T-helper 17 cell (primary cell): ENCODE data around the gene NGRN. TPM values are rescaled to one million over a fixed set of nuclear protein-coding genes. Genes with fewer than 3 reads are reported as not detected.
A peak's percentile ranks its signal among the peaks of the same experiment; 100 is the strongest.
"Not testable (repeated sequence)": the region's sequence is repeated elsewhere in the genome, so short reads cannot be mapped to it uniquely, and the experiment has no call there.

Experiments
- ATAC-seq: fragments of 150-1000 bp; cut with Tn5 transposase; 2 replicates; pipeline ENCODE4 v1.10.0; 2021; ENCODE audit warnings: mild to moderate bottlenecking, moderate library complexity
- DNase-seq, 3 donors: peaks; one replicate each; pipeline versions ENCODE4 v3.0.0 to v3.0.0-alpha.2; 2020 to 2021
- H3K9me3 ChIP-seq: one replicate; pipeline ENCODE4 v1.7.0; 2013; ENCODE audit warnings: low read length, mild to moderate bottlenecking; ENCODE audit not compliant: control insufficient read depth, poor library complexity, severe bottlenecking
- H3K27ac Mint-ChIP-seq: one replicate; pipeline ENCODE4 v1.8.0; 2022; ENCODE audit warnings: mild to moderate bottlenecking, moderate library complexity, mixed read lengths
- H3K27me3 Mint-ChIP-seq: one replicate; pipeline ENCODE4 v1.8.0; 2022; ENCODE audit warnings: mixed read lengths
- H3K36me3 Mint-ChIP-seq: one replicate; pipeline ENCODE4 v1.8.0; 2022; ENCODE audit warnings: low read depth, mixed read lengths
- H3K4me1 Mint-ChIP-seq: one replicate; pipeline ENCODE4 v1.8.0; 2022; ENCODE audit warnings: mild to moderate bottlenecking, mixed read lengths
- H3K4me3 Mint-ChIP-seq: one replicate; pipeline ENCODE4 v1.8.0; 2022; ENCODE audit warnings: mild to moderate bottlenecking, moderate library complexity, mixed read lengths
- total RNA-seq, 4 donors: library from RNA in 2 of 4; stranded (reverse) in 2 of 4; gene quantifications; one replicate each; pipeline ENCODE4 v1.2.3 and lab custom pipeline; 2022 to 2026

NGRN gene
- total RNA-seq, 2 donors from 2014 or later: 48.0 to 51.0 TPM

GRCh38 chr15:90248789-90249202, 16.7 kb upstream of the NGRN start:
- Mint-ChIP-seq H3K27ac (peak overlapping the region; percentile 86), H3K4me1 (peaks cover 11% of the 10 kb centered on the region), H3K27me3 (no peaks in the 10 kb centered on the region), H3K4me3 (peak overlapping the region; percentile 80), H3K36me3 (no peaks in the 10 kb centered on the region)
- DNase-seq: no peak
- ATAC-seq: no peak
- H3K9me3 ChIP-seq: no peaks in the 10 kb centered on the region

DNA sequence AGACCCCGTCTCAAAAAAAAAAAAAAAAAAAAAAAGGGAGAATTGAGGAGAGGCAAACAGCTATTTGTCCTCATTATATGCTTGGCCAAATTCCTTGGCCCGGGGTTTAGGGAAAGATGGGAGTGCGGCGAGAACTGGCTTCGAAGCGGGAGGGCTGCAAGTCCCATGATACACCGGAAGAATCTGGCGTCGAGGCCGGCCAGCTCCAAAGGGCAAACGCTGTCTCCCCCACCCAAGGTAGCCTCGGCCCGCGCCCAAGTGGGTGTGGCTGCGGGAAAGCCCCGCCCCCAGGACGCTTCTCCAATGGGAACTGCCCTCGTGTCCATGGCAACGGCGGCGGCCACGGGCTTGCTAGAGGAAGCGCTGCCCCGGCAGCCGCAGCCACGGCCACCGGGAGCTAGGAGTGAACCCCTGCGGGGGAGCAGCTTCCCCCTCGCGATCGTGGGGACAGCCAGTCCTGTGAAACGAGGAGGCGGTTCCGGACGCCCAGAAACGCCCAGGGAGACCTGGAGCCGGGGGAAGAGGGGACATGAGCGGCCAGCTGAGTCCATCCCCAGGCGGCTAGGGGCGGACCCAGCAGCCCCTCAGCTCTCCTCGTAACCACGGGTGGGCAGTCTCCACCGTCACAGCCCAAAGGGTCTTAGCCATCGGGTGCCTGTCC, 16.1 kb upstream of the NGRN start, which contains the start of gene TTLL13:
Gene TTLL13, plus strand, starts transcription at position 354 of the 661 bp plus-strand sequence. CDS start 1,075 bp downstream, outside the sequence.
- ATAC-seq: peak; percentile 75
- H3K27me3 Mint-ChIP-seq: no peaks in the 10 kb centered on the region
- peaks cover 11% of the 10 kb centered on the region for H3K4me1 Mint-ChIP-seq
- H3K36me3 Mint-ChIP-seq: no peaks in the 10 kb centered on the region
- no peaks in the 10 kb centered on the region for H3K9me3 ChIP-seq
- peak within 1 kb of the TSS; percentile 86 for H3K27ac Mint-ChIP-seq
- H3K4me3 Mint-ChIP-seq: peak within 1 kb of the TSS; percentile 80
- peak; percentile 24 to 61 (median 39) for DNase-seq

GRCh38 chr15:90257776-90258175, 7.7 kb upstream of the NGRN start:
- H3K4me3 Mint-ChIP-seq: no peak overlapping the region
- no peak overlapping the region for H3K27ac Mint-ChIP-seq
- H3K27me3 Mint-ChIP-seq: peaks cover 20% of the 10 kb centered on the region
- no peak for DNase-seq
- ATAC-seq: no peak
- peaks cover 5% of the 10 kb centered on the region for H3K4me1 Mint-ChIP-seq
- H3K9me3 ChIP-seq: no peaks in the 10 kb centered on the region
- peaks cover 2% of the 10 kb centered on the region for H3K36me3 Mint-ChIP-seq

DNA sequence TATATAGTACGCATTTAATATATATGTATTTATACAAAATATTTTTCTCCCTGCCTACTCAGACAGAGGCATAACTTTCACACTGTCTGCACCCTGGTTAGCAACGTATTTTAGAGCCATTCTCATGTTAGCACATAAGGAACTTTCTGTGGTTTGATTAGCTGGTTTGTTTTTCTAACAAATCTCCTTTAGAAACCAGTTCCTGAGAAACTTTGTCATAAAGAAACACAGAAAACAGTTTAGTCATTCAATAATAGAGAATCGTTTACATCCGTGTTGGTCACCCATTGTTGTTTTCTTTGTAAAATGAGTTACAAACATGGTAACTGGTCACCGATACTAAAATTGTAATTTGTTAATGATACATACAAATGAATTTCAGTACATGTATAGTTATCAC, 5.9 kb upstream of the NGRN start:
- Mint-ChIP-seq H3K36me3 (peaks cover 2% of the 10 kb centered on the region), H3K4me3 (no peak overlapping the region), H3K27ac (no peak overlapping the region), H3K27me3 (peaks cover 20% of the 10 kb centered on the region), H3K4me1 (peaks cover 9% of the 10 kb centered on the region)
- no peaks in the 10 kb centered on the region for H3K9me3 ChIP-seq
- no peak for ATAC-seq
- no peak for DNase-seq

- H3K27ac Mint-ChIP-seq, H3K36me3 Mint-ChIP-seq, ATAC-seq, H3K4me3 Mint-ChIP-seq, DNase-seq, H3K9me3 ChIP-seq: not testable (repeated sequence)
- H3K4me1 Mint-ChIP-seq: peaks cover 17% of the 10 kb centered on the region
- H3K27me3 Mint-ChIP-seq: peaks cover 13% of the 10 kb centered on the region
These were observed 4.7 kb upstream of the NGRN start for GRCh38 chr15:90260731-90261130.

DNA sequence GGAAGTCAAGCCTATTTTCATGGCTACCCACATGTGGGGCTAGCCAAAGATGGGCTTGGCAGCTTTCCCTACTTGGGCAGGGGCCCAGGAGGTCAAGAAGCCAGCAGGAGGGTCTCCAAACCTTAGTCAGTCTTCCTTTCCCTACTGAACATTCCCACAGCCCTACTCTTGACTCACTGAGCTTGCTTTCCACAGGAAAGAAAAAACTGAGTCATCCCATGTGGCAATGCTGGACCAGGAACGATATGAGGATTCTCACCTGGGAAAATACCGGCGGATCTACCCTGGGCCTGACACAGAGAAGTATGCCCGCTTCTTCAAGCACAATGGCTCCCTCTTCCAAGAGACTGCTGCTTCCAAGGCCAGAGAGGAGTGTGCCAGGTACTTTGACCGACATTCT, 3.7 kb upstream of the NGRN start:
- H3K36me3 Mint-ChIP-seq: no peaks in the 10 kb centered on the region
- H3K27ac Mint-ChIP-seq: no peak overlapping the region
- H3K4me3 Mint-ChIP-seq: no peak overlapping the region
- DNase-seq (no peak), ATAC-seq (no peak)
- no peaks in the 10 kb centered on the region for H3K9me3 ChIP-seq
- peaks cover 4% of the 10 kb centered on the region for H3K27me3 Mint-ChIP-seq
- H3K4me1 Mint-ChIP-seq: peaks cover 21% of the 10 kb centered on the region

GRCh38 chr15:90262426-90262825, 3.0 kb upstream of the NGRN start:
- DNase-seq (no peak), ATAC-seq (no peak)
- peak overlapping the region; percentile 45 for H3K27ac Mint-ChIP-seq
- no peaks in the 10 kb centered on the region for H3K36me3 Mint-ChIP-seq
- H3K27me3 Mint-ChIP-seq: no peaks in the 10 kb centered on the region
- H3K9me3 ChIP-seq: no peaks in the 10 kb centered on the region
- peak overlapping the region; percentile 45 for H3K4me3 Mint-ChIP-seq
- H3K4me1 Mint-ChIP-seq: peaks cover 25% of the 10 kb centered on the region

- Mint-ChIP-seq H3K27ac (peak overlapping the region; percentile 98), H3K4me3 (peak overlapping the region; percentile 96), H3K4me1 (peaks cover 38% of the 10 kb centered on the region), H3K36me3 (peaks cover 8% of the 10 kb centered on the region), H3K27me3 (no peaks in the 10 kb centered on the region)
- peak in 1 of 3 donors; percentile 14 for DNase-seq
- no peaks in the 10 kb centered on the region for H3K9me3 ChIP-seq
- no peak for ATAC-seq
These were observed 801 bp upstream of the NGRN start for GRCh38 chr15:90264671-90265070.

- Mint-ChIP-seq H3K4me3 (peak overlapping the region; percentile 96), H3K27me3 (no peaks in the 10 kb centered on the region), H3K36me3 (peaks cover 11% of the 10 kb centered on the region), H3K27ac (peak overlapping the region; percentile 98), H3K4me1 (peaks cover 49% of the 10 kb centered on the region)
- DNase-seq: peak in 2 of 3 donors; percentile 34 to 37
- H3K9me3 ChIP-seq: no peaks in the 10 kb centered on the region
- peak; percentile 49 for ATAC-seq
These were observed 574 bp downstream of the NGRN start for GRCh38 chr15:90266061-90266431.

- H3K36me3 Mint-ChIP-seq: peaks cover 13% of the 10 kb centered on the region
- ATAC-seq: no peak
- H3K4me3 Mint-ChIP-seq: peak overlapping the region; percentile 96
- H3K9me3 ChIP-seq: no peaks in the 10 kb centered on the region
- H3K27me3 Mint-ChIP-seq: no peaks in the 10 kb centered on the region
- peaks cover 53% of the 10 kb centered on the region for H3K4me1 Mint-ChIP-seq
- H3K27ac Mint-ChIP-seq: peak overlapping the region; percentile 98
- DNase-seq: no peak
These were observed 1.0 kb downstream of the NGRN start for GRCh38 chr15:90266485-90266884.

GRCh38 chr15:90268415-90268814, 2.9 kb downstream of the NGRN start:
- no peak for DNase-seq
- ATAC-seq: no peak
- peaks cover 59% of the 10 kb centered on the region for H3K4me1 Mint-ChIP-seq
- no peaks in the 10 kb centered on the region for H3K9me3 ChIP-seq
- H3K4me3 Mint-ChIP-seq: peak overlapping the region; percentile 96
- peak overlapping the region; percentile 98 for H3K27ac Mint-ChIP-seq
- H3K27me3 Mint-ChIP-seq: no peaks in the 10 kb centered on the region
- H3K36me3 Mint-ChIP-seq: peaks cover 17% of the 10 kb centered on the region

DNA sequence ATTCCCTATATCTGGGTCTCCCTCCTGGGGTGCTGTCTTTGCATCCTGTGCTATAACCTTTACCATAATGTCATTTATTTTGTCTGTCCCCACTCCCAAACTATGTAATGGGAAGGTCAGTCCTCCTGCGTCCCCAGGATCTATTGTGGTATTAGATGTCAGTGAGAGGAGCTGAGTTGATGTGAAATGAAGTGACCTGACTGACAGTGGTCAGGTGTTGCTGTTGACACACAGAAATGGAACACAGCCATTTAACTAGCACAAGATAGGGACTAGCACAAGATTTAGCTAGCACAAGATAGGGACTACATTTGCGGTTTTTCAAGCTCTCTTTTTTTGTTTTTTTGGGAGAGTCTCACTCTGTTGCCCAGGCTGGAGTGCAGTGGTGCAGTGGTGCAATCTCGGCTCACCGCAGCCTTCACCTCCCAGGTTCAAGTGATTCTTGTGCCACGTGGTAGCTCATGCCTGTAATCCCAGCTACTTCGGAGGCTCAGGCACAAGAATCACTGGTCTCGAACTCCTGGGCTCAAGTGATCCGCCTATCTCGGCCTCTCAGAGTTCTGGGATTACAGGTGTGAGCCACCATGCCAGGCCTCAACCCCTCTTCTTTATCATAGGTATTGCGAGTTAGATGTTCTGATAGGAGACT, 5.2 kb downstream of the NGRN start:
- no peaks in the 10 kb centered on the region for H3K9me3 ChIP-seq
- H3K36me3 Mint-ChIP-seq: peaks cover 18% of the 10 kb centered on the region
- no peak overlapping the region for H3K4me3 Mint-ChIP-seq
- DNase-seq (no peak), ATAC-seq (no peak)
- H3K4me1 Mint-ChIP-seq: peaks cover 53% of the 10 kb centered on the region
- H3K27ac Mint-ChIP-seq: peak overlapping the region; percentile 67
- no peaks in the 10 kb centered on the region for H3K27me3 Mint-ChIP-seq

DNA sequence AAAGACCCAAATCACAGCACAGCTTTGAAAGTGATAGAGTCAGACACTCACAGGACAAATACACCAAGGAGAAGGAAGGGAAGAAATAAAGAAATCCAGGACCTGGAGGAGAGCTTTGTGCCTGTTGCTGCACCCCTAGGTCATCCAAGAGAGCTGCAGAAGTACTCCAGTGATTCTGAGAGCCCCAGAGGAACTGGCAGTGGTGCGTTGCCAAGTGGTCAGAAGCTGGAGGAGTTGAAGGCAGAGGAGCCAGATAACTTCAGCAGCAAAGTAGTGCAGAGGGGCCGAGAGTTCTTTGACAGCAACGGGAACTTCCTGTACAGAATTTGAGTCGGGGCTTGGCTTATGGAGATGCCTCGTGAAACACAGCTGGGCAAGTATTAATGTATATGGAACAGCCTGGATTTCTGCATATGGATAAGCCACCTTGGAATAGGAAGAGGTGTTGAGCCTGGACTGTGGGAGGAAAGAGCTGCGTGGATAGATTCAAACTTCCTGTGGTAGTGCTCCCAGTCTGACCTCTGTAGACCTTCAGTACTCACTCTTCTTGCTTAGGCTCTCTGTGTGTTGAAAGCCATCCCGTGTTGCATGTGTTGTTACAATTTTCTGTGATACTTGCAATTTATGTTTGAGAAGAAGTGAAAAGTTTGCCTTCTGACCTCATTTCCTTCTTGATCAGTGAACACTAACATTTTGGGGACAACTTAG, 6.1 kb downstream of the NGRN start:
- Mint-ChIP-seq H3K27ac (peak overlapping the region; percentile 67), H3K36me3 (peaks cover 18% of the 10 kb centered on the region), H3K4me1 (peaks cover 48% of the 10 kb centered on the region), H3K27me3 (no peaks in the 10 kb centered on the region), H3K4me3 (no peak overlapping the region)
- ATAC-seq (no peak), DNase-seq (no peak)
- no peaks in the 10 kb centered on the region for H3K9me3 ChIP-seq
